GM21529 (cell line): Measurements from ENCODE around the gene FAM171A2.
A peak's percentile ranks its signal among the peaks of the same experiment; 100 is the strongest.

Experiments used
- ATAC-seq: cut with Tn5 transposase; IDR thresholded peaks from one replicate; pipeline ENCODE4 v1.9.1; 2021; ENCODE audit not compliant: unreplicated experiment

The FAM171A2 gene

GRCh38 chr17:44361292-44362260 lies 2.1 kb downstream of the FAM171A2 start:
- ATAC-seq, result no peak

DNA sequence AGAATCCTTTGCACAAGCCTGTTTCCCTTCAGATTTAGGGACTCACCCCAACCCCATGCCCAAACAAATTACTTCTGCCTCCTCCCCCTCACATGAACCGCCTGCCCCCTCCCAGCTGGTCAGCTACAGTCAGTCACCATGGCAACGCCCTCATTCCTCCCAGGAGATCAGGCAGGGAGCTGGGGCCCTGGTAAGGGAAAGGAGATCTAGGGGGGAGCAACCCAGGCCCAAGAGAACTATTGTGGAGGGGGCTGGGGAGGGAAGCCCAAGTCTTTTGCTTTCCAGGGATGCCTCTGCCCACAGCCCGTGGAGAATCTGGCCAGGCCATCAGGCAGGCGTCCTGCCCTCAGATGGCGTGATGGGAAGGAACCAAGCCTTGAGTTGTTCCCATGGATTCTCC lies 2.8 kb downstream of the FAM171A2 start:
- ATAC-seq, result no peak

DNA sequence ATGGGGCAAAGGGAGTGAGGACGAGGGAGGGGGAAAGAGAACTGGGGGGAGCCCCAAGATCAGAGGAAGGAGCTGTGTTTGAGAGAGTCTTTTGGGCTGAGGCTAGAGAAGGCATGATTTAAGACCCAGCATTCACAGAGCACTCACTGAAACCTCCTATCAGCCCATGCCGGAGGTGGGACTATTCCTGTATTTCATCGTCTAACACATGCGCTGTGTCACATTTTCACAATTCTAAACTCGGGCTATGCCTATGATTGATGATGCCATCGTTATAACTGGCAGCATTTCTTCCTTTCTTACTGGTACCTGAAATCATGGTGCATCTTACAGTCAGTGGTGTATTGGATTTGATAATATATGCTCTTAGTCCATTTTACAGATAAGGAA lies 3.5 kb downstream of the FAM171A2 start:
- ATAC-seq, result no peak

GRCh38 chr17:44359458-44360143 lies 4.1 kb downstream of the FAM171A2 start:
- no peak for ATAC-seq

- ATAC-seq, result no peak
Measured at GRCh38 chr17:44359006-44359405, 4.6 kb downstream of the FAM171A2 start.

DNA sequence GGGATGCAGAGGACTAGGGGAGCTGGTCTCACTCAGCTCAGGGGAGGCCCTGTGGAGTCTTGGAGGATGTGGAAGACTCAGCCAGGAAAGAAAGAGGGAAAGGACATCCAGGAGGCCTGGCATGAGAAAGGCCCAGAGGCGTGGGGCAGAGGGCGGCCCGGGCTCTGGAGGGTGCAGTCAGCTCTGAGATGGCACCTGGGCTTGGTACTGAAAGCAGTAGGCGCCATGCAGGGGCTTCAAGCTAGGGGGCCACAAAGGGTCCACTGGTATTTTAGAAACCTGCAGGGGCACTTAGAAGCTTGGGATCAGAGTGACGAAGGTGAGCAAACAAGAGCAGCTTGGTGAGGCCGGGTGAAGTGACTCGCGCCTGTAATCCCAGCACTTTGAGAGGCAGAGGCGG lies 5.6 kb downstream of the FAM171A2 start:
- ATAC-seq, result no peak

GRCh38 chr17:44356241-44356640 lies 7.4 kb downstream of the FAM171A2 start:
- ATAC-seq, result no peak

GRCh38 chr17:44355642-44356099 lies 8.0 kb downstream of the FAM171A2 start:
- ATAC-seq, result no peak

DNA sequence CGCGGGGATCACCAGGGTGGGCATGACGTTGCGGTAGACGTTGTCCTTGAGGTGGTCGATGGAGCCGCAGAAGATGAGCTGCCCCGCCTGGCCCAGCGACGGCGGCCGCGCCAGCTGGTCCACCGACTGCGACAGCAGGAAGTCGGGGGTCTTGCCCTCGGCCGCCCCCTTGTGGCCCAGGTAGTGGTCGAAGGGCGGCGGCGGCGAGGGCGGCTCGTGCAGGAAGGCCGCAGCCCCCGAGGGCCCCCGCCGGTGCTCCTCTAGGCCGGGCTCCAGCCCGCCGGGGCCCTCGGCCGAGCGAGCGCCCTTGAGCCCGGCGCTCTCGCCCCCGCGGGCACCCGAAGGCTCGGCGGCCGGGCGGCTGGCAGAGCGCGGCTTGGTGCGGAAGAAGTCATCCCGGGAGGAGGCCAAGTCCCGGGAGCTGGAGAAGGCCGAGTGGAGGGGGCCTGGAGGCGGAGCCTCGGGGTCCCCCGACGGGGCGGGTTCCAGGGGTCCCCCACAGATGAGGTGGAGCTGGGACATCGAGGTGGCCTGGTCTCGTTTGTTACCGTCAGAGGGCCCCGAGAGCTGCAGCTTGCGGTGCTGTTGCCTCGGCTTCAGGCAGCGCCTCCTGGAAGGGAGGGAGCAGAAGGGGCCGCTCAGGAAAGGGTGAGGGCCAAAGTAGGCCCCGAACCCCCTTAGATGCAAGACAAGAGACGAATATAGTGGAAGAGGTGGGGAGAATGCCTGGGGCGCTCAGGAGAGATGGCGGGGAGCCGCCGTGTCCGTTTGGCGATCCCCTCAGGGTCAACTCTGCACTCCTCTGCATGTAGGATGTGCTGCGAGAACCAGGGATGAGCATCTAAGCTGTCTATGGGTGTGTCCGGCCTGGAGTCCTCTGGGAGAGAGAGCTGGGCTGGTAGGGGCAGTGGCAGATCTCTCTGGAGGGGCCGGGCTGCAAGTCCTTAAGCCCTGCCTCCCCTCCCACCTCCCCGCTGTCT lies 8.8 kb downstream of the FAM171A2 start:
- ATAC-seq, result no peak

DNA sequence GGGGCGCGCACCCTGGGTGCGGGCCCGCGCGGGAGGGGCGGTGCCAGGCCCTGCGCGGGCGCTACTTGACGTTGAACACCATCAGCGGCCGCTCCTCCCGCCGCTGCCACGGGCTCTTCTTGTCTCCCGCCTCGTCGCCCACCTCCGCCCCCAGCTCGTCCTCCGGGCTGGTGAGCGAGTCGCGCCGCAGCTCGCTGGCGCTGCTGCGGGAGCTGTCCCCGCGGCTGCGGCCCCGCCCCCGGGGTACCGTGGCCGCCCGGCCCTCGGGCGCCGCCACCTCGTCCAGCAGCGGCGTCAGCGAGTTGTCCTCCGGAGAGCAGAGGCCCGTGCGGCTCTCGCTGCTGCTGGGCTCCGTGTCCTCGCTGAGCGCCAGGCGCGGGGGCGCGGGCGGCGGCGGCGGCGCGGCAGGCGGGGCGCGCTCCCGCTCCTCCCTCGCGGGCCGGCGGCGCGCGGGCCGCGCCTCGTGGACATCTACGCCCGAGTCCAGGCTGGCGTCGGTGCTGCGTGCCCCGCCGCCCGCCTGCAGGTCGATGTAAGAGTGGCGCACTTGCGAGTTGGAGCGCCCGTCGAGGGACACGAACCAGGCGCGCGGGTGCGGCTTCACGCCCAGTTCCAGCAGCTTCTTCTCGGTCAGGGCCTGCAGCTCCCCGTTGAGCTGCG lies 9.9 kb downstream of the FAM171A2 start:
- no peak for ATAC-seq

DNA sequence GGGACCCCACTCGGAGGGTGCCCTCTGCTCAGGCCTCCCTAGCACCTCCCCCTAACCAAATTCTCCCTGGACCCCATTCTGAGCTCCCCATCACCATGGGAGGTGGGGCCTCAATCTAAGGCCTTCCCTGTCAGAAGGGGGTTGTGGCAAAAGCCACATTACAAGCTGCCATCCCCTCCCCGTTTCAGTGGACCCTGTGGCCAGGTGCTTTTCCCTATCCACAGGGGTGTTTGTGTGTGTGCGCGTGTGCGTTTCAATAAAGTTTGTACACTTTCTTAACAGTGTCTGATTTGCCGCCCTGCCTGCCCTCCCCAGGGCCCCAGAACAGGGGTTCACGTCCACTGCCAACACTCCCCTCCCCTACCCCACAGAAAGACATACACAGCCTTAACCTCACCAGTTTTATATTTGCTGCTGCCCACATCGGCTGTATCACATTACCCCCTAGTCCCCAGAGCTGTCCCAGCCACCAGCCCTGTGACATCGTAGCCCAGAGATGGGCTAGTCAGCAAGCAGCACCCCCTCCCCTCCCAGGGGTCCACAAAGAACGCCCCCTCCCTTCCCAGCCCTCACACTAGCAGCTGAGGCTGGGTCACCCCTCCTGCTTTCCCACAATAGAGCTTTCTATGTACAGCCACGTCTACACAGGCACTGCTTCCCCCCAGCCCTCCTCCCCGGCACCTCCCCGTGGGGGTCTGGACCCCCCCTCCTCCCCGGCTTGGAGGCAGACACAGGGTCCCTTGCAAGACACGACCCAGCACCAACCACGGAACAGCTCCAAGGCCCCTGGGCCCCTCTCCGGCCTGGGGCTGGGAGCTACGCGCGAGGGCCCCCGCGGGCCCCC lies 10.6 kb downstream of the FAM171A2 start:
- no peak for ATAC-seq

DNA sequence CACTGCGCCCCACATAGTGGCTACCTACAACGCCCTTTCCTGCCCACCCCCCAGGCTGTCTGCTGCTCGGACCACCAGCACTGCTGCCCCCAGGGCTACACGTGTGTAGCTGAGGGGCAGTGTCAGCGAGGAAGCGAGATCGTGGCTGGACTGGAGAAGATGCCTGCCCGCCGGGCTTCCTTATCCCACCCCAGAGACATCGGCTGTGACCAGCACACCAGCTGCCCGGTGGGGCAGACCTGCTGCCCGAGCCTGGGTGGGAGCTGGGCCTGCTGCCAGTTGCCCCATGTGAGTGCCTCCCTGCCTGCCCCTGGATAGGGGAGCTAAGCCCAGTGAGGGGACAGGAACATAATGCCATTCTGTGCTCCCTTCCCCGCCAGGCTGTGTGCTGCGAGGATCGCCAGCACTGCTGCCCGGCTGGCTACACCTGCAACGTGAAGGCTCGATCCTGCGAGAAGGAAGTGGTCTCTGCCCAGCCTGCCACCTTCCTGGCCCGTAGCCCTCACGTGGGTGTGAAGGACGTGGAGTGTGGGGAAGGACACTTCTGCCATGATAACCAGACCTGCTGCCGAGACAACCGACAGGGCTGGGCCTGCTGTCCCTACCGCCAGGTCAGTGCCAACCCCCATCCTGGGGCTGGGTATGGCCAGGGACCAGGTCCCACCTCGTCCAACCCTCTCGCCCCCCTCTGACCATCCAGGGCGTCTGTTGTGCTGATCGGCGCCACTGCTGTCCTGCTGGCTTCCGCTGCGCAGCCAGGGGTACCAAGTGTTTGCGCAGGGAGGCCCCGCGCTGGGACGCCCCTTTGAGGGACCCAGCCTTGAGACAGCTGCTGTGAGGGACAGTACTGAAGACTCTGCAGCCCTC lies 11.5 kb downstream of the FAM171A2 start:
- no peak for ATAC-seq

DNA sequence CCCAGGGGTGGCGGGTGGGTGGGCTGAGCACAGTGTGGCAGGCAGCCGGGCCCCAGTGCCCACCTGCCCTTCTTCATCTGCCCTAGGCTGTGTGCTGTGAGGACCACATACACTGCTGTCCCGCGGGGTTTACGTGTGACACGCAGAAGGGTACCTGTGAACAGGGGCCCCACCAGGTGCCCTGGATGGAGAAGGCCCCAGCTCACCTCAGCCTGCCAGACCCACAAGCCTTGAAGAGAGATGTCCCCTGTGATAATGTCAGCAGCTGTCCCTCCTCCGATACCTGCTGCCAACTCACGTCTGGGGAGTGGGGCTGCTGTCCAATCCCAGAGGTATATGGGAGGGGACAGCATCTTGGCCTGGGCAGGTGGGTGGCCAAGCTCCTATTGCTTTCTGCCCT lies 12.2 kb downstream of the FAM171A2 start:
- ATAC-seq, result no peak

GRCh38 chr17:44350733-44351226 lies 12.9 kb downstream of the FAM171A2 start:
- ATAC-seq, result no peak

DNA sequence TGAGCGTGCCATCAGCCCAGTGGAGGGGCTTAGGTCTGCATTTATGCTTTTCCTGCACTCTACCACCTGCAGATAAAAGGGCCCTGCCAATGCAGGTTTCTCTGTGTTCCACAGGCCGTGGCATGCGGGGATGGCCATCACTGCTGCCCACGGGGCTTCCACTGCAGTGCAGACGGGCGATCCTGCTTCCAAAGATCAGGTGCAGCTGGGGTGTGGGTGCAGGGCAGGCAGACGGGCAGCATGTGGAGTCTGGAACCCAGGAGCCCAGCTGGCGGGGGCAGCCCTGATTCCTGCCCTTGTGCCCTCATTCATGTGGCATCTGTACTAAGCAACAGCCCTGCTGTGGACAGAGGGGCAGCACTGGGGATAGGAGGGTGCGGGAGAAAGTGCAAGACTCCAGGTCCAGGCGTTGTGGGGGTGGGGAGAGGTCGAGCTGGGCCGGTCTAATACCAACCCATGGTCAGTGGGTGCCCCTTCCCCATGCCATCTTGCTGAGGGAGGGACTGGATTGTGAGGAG lies 14.0 kb downstream of the FAM171A2 start:
- ATAC-seq, result no peak

DNA sequence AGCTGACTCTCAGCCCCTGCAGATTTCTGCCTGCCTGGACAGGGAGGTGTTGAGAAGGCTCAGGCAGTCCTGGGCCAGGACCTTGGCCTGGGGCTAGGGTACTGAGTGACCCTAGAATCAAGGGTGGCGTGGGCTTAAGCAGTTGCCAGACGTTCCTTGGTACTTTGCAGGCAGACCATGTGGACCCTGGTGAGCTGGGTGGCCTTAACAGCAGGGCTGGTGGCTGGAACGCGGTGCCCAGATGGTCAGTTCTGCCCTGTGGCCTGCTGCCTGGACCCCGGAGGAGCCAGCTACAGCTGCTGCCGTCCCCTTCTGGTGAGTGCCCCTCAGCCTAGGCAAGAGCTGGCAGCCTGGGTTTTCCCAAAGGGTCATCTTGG lies 14.7 kb downstream of the FAM171A2 start:
- ATAC-seq, result no peak

- ATAC-seq, result peak; percentile 41
Measured at GRCh38 chr17:44348234-44348987, 15.2 kb downstream of the FAM171A2 start.
